ENCODE data around the gene IRAK1BP1. TPM values are rescaled to one million over a fixed set of nuclear protein-coding genes. Genes with fewer than 3 reads are reported as not detected.
"Not testable (repeated sequence)": the region's sequence is repeated elsewhere in the genome, so short reads cannot be mapped to it uniquely, and the experiment has no call there.

IRAK1BP1 gene
- total RNA-seq: 4.6 TPM

- peak; percentile 45 to 92 (median 90) for DNase-seq (ENCODE audit: low read depth in 2 of 3, low spot score in 2 of 3)
Observed at GRCh38 chr6:78867370-78868040, at the start of gene IRAK1BP1. IRAK1BP1 (plus strand) TSS chr6:78867551; CDS start chr6:78867577, 26 bp downstream.

- no peak for DNase-seq (ENCODE audit: low read depth in 2 of 3, low spot score in 2 of 3)
Observed at GRCh38 chr6:78824045-78824444, 43.3 kb upstream of the IRAK1BP1 start.

- no peak for DNase-seq (ENCODE audit: low read depth in 2 of 3, low spot score in 2 of 3)
Observed at GRCh38 chr6:78829407-78829806, 37.9 kb upstream of the IRAK1BP1 start.

- no peak for DNase-seq (ENCODE audit: low read depth in 2 of 3, low spot score in 2 of 3)
Observed at GRCh38 chr6:78830805-78831204, 36.5 kb upstream of the IRAK1BP1 start.

- no peak for DNase-seq (ENCODE audit: low read depth in 2 of 3, low spot score in 2 of 3)
Observed at GRCh38 chr6:78831492-78831891, 35.9 kb upstream of the IRAK1BP1 start.

GRCh38 chr6:78832091-78832808 lies 35.1 kb upstream of the IRAK1BP1 start:
- DNase-seq (ENCODE audit: low read depth in 2 of 3, low spot score in 2 of 3): no peak

- DNase-seq (ENCODE audit: low read depth in 2 of 3, low spot score in 2 of 3): peak in 1 of 3 donors; percentile 26
Observed at GRCh38 chr6:78835817-78836216, 31.5 kb upstream of the IRAK1BP1 start.

- DNase-seq (ENCODE audit: low read depth in 2 of 3, low spot score in 2 of 3): no peak
Observed at GRCh38 chr6:78836598-78836997, 30.8 kb upstream of the IRAK1BP1 start.

GRCh38 chr6:78841111-78841510 lies 26.2 kb upstream of the IRAK1BP1 start:
- no peak for DNase-seq (ENCODE audit: low read depth in 2 of 3, low spot score in 2 of 3)

- DNase-seq (ENCODE audit: low read depth in 2 of 3, low spot score in 2 of 3): no peak
Observed at GRCh38 chr6:78842953-78843352, 24.4 kb upstream of the IRAK1BP1 start.

- no peak for DNase-seq (ENCODE audit: low read depth in 2 of 3, low spot score in 2 of 3)
Observed at GRCh38 chr6:78844899-78845298, 22.5 kb upstream of the IRAK1BP1 start.

- DNase-seq (ENCODE audit: low read depth in 2 of 3, low spot score in 2 of 3): no peak
Observed at GRCh38 chr6:78845567-78845966, 21.8 kb upstream of the IRAK1BP1 start.

- no peak for DNase-seq (ENCODE audit: low read depth in 2 of 3, low spot score in 2 of 3)
Observed at GRCh38 chr6:78850621-78851020, 16.7 kb upstream of the IRAK1BP1 start.

GRCh38 chr6:78851156-78851555 lies 16.2 kb upstream of the IRAK1BP1 start:
- no peak for DNase-seq (ENCODE audit: low read depth in 2 of 3, low spot score in 2 of 3)

- no peak for DNase-seq (ENCODE audit: low read depth in 2 of 3, low spot score in 2 of 3)
Observed at GRCh38 chr6:78854546-78854945, 12.8 kb upstream of the IRAK1BP1 start.

GRCh38 chr6:78858339-78858938 lies 8.9 kb upstream of the IRAK1BP1 start:
- not testable (repeated sequence) for DNase-seq (ENCODE audit: low read depth in 2 of 3, low spot score in 2 of 3)

GRCh38 chr6:78861509-78861908 lies 5.8 kb upstream of the IRAK1BP1 start:
- DNase-seq (ENCODE audit: low read depth in 2 of 3, low spot score in 2 of 3): no peak

GRCh38 chr6:78863576-78863975 lies 3.8 kb upstream of the IRAK1BP1 start:
- no peak for DNase-seq (ENCODE audit: low read depth in 2 of 3, low spot score in 2 of 3)

- DNase-seq (ENCODE audit: low read depth in 2 of 3, low spot score in 2 of 3): no peak
Observed at GRCh38 chr6:78864957-78865356, 2.4 kb upstream of the IRAK1BP1 start.

GRCh38 chr6:78867020-78867369 lies 356 bp upstream of the IRAK1BP1 start:
- no peak for DNase-seq (ENCODE audit: low read depth in 2 of 3, low spot score in 2 of 3)

GRCh38 chr6:78868116-78868515 lies 765 bp downstream of the IRAK1BP1 start:
- no peak for DNase-seq (ENCODE audit: low read depth in 2 of 3, low spot score in 2 of 3)

- DNase-seq (ENCODE audit: low read depth in 2 of 3, low spot score in 2 of 3): no peak
Observed at GRCh38 chr6:78875505-78875904, 8.2 kb downstream of the IRAK1BP1 start.
